ENCODE results near the gene MGMT.

GRCh38 chr10:129641351-129641750 lies 174.3 kb downstream of the MGMT start:
- TF ChIP-seq EP300 (IDR thresholded peaks at IDR 0.05) = no peak
- TF ChIP-seq, protein P1, sequence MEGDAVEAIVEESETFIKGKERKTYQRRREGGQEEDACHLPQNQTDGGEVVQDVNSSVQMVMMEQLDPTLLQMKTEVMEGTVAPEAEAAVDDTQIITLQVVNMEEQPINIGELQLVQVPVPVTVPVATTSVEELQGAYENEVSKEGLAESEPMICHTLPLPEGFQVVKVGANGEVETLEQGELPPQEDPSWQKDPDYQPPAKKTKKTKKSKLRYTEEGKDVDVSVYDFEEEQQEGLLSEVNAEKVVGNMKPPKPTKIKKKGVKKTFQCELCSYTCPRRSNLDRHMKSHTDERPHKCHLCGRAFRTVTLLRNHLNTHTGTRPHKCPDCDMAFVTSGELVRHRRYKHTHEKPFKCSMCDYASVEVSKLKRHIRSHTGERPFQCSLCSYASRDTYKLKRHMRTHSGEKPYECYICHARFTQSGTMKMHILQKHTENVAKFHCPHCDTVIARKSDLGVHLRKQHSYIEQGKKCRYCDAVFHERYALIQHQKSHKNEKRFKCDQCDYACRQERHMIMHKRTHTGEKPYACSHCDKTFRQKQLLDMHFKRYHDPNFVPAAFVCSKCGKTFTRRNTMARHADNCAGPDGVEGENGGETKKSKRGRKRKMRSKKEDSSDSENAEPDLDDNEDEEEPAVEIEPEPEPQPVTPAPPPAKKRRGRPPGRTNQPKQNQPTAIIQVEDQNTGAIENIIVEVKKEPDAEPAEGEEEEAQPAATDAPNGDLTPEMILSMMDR (IDR thresholded peaks at IDR 0.05) = no peak

Data from ovary (tissue), 3 donors.